ENCODE data around the gene THEMIS2. TPM values are rescaled to one million over a fixed set of nuclear protein-coding genes. Genes with fewer than 3 reads are reported as not detected.

THEMIS2 gene
- total and polyA plus RNA-seq, 2 experiments from 2014 or later = 8.1 to 32.4 TPM

DNA sequence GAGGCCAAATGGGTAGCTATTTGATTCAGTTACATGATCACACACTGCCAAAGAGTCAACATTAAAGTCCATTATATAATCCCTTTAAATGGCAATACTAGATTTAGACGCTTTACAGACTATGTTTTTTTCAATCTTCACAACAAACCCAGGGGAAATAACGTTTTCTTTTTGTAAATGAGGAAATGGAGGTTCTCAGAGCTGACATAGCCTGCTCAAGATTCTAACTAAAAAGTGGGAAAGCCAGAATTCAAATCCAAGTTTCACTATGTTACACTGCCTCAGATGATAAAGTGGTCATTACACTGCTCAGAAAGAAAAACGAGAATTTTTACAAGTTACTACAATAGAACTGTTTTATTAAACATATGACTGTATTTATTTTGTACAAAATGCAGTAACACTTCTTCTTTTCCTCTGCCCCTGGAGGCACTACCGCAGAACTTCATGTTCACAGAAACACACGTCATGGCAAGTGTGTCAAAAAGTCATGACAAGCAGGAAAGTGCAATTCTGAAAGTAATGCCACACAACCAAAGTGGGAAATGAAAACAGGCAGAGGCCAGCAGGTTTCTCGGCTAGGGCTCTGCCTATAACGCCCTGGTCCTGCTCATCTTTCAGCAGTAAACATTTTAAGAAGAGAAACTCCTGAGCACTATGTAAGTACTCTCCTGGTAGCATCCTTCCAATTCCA lies 19.0 kb downstream of the THEMIS2 start (continued):
- TF ChIP-seq, protein P1, sequence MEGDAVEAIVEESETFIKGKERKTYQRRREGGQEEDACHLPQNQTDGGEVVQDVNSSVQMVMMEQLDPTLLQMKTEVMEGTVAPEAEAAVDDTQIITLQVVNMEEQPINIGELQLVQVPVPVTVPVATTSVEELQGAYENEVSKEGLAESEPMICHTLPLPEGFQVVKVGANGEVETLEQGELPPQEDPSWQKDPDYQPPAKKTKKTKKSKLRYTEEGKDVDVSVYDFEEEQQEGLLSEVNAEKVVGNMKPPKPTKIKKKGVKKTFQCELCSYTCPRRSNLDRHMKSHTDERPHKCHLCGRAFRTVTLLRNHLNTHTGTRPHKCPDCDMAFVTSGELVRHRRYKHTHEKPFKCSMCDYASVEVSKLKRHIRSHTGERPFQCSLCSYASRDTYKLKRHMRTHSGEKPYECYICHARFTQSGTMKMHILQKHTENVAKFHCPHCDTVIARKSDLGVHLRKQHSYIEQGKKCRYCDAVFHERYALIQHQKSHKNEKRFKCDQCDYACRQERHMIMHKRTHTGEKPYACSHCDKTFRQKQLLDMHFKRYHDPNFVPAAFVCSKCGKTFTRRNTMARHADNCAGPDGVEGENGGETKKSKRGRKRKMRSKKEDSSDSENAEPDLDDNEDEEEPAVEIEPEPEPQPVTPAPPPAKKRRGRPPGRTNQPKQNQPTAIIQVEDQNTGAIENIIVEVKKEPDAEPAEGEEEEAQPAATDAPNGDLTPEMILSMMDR (conservative IDR thresholded peaks at IDR 0.05; ENCODE audit: low read depth in 2 of 2) = no peak
- no peak for TF ChIP-seq ZNF114 (CRISPR knock-in tag; IDR thresholded peaks at IDR 0.05)
- TF ChIP-seq EZH2 (IDR thresholded peaks at IDR 0.05; ENCODE audit: low read depth, unreplicated experiment) = no peak
- no peak for TF ChIP-seq STAT1 (IDR thresholded peaks at IDR 0.05; ENCODE audit: unreplicated experiment)
- TF ChIP-seq, protein P2, sequence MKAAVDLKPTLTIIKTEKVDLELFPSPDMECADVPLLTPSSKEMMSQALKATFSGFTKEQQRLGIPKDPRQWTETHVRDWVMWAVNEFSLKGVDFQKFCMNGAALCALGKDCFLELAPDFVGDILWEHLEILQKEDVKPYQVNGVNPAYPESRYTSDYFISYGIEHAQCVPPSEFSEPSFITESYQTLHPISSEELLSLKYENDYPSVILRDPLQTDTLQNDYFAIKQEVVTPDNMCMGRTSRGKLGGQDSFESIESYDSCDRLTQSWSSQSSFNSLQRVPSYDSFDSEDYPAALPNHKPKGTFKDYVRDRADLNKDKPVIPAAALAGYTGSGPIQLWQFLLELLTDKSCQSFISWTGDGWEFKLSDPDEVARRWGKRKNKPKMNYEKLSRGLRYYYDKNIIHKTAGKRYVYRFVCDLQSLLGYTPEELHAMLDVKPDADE (IDR thresholded peaks at IDR 0.05) = no peak
- no peak for TF ChIP-seq CREB1 (CRISPR knock-in tag; IDR thresholded peaks at IDR 0.05; ENCODE audit: low read depth)
- TF ChIP-seq POLR2AphosphoS5 (IDR thresholded peaks at IDR 0.05; ENCODE audit: low read depth) = no peak
- TF ChIP-seq, protein P3, sequence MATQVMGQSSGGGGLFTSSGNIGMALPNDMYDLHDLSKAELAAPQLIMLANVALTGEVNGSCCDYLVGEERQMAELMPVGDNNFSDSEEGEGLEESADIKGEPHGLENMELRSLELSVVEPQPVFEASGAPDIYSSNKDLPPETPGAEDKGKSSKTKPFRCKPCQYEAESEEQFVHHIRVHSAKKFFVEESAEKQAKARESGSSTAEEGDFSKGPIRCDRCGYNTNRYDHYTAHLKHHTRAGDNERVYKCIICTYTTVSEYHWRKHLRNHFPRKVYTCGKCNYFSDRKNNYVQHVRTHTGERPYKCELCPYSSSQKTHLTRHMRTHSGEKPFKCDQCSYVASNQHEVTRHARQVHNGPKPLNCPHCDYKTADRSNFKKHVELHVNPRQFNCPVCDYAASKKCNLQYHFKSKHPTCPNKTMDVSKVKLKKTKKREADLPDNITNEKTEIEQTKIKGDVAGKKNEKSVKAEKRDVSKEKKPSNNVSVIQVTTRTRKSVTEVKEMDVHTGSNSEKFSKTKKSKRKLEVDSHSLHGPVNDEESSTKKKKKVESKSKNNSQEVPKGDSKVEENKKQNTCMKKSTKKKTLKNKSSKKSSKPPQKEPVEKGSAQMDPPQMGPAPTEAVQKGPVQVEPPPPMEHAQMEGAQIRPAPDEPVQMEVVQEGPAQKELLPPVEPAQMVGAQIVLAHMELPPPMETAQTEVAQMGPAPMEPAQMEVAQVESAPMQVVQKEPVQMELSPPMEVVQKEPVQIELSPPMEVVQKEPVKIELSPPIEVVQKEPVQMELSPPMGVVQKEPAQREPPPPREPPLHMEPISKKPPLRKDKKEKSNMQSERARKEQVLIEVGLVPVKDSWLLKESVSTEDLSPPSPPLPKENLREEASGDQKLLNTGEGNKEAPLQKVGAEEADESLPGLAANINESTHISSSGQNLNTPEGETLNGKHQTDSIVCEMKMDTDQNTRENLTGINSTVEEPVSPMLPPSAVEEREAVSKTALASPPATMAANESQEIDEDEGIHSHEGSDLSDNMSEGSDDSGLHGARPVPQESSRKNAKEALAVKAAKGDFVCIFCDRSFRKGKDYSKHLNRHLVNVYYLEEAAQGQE (IDR thresholded peaks at IDR 0.05; ENCODE audit: unreplicated experiment) = no peak

GRCh38 chr1:27894521-27894920 lies 22.2 kb downstream of the THEMIS2 start:
- Histone ChIP-seq H2AFZ (no peak overlapping the region), H3K79me2 (replicated peaks; ENCODE audit: insufficient read depth) (no peaks in the 10 kb centered on the region), H3K4me1 (ENCODE audit: insufficient read depth) (no peaks in the 10 kb centered on the region), H3K4me2 (no peak overlapping the region), H3K36me3 (ENCODE audit: insufficient read depth) (peaks cover 77% of the 10 kb centered on the region), H3F3A (replicated peaks; ENCODE audit: low read depth) (peaks cover 13% of the 10 kb centered on the region; the same call in 1 of the 2 replicates), H3K27me3 (ENCODE audit: insufficient read depth) (no peaks in the 10 kb centered on the region), H3K4me3 (no peak overlapping the region), H4K20me1 (replicated peaks; ENCODE audit: insufficient read depth) (peaks cover 11% of the 10 kb centered on the region), H3K27ac (ENCODE audit: low read depth) (no peak overlapping the region), H3K9me2 (ENCODE audit: insufficient read depth) (no peaks in the 10 kb centered on the region)
- DNase-seq (ENCODE audit: low spot score) = no peak
- H3K27ac Mint-ChIP-seq = no peak overlapping the region
- H3K9me3 Mint-ChIP-seq = no peaks in the 10 kb centered on the region
- H3K4me1 Mint-ChIP-seq = no peaks in the 10 kb centered on the region
- H3K36me3 Mint-ChIP-seq (ENCODE audit: low read depth) = peaks cover 74% of the 10 kb centered on the region
- ATAC-seq = no peak
- H3K27me3 Mint-ChIP-seq (ENCODE audit: insufficient read depth, low read depth, poor library complexity) = no peaks in the 10 kb centered on the region
- no peak overlapping the region for H3K4me3 Mint-ChIP-seq
- TF ChIP-seq ZNF114 (CRISPR knock-in tag; IDR thresholded peaks at IDR 0.05) (no peak), ZNF331 (CRISPR knock-in tag; IDR thresholded peaks at IDR 0.05; ENCODE audit: low read depth) (no peak), POLR2AphosphoS5 (IDR thresholded peaks at IDR 0.05; ENCODE audit: low read depth) (no peak), NANOG (IDR thresholded peaks at IDR 0.05; ENCODE audit: borderline replicate concordance) (no peak)
- TF ChIP-seq, protein P4, sequence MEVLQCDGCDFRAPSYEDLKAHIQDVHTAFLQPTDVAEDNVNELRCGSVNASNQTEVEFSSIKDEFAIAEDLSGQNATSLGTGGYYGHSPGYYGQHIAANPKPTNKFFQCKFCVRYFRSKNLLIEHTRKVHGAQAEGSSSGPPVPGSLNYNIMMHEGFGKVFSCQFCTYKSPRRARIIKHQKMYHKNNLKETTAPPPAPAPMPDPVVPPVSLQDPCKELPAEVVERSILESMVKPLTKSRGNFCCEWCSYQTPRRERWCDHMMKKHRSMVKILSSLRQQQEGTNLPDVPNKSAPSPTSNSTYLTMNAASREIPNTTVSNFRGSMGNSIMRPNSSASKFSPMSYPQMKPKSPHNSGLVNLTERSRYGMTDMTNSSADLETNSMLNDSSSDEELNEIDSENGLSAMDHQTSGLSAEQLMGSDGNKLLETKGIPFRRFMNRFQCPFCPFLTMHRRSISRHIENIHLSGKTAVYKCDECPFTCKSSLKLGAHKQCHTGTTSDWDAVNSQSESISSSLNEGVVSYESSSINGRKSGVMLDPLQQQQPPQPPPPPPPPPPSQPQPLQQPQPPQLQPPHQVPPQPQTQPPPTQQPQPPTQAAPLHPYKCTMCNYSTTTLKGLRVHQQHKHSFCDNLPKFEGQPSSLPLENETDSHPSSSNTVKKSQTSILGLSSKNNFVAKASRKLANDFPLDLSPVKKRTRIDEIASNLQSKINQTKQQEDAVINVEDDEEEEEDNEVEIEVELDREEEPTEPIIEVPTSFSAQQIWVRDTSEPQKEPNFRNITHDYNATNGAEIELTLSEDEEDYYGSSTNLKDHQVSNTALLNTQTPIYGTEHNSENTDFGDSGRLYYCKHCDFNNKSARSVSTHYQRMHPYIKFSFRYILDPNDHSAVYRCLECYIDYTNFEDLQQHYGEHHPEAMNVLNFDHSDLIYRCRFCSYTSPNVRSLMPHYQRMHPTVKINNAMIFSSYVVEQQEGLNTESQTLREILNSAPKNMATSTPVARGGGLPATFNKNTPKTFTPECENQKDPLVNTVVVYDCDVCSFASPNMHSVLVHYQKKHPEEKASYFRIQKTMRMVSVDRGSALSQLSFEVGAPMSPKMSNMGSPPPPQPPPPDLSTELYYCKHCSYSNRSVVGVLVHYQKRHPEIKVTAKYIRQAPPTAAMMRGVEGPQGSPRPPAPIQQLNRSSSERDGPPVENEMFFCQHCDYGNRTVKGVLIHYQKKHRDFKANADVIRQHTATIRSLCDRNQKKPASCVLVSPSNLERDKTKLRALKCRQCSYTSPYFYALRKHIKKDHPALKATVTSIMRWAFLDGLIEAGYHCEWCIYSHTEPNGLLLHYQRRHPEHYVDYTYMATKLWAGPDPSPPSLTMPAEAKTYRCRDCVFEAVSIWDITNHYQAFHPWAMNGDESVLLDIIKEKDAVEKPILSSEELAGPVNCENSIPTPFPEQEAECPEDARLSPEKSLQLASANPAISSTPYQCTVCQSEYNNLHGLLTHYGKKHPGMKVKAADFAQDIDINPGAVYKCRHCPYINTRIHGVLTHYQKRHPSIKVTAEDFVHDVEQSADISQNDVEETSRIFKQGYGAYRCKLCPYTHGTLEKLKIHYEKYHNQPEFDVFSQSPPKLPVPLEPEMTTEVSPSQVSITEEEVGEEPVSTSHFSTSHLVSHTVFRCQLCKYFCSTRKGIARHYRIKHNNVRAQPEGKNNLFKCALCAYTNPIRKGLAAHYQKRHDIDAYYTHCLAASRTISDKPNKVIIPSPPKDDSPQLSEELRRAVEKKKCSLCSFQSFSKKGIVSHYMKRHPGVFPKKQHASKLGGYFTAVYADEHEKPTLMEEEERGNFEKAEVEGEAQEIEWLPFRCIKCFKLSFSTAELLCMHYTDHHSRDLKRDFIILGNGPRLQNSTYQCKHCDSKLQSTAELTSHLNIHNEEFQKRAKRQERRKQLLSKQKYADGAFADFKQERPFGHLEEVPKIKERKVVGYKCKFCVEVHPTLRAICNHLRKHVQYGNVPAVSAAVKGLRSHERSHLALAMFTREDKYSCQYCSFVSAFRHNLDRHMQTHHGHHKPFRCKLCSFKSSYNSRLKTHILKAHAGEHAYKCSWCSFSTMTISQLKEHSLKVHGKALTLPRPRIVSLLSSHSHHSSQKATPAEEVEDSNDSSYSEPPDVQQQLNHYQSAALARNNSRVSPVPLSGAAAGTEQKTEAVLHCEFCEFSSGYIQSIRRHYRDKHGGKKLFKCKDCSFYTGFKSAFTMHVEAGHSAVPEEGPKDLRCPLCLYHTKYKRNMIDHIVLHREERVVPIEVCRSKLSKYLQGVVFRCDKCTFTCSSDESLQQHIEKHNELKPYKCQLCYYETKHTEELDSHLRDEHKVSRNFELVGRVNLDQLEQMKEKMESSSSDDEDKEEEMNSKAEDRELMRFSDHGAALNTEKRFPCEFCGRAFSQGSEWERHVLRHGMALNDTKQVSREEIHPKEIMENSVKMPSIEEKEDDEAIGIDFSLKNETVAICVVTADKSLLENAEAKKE (CRISPR knock-in tag; IDR thresholded peaks at IDR 0.05) = no peak
